Astrocyte (in vitro differentiated cells and primary cell): ENCODE measurements around the gene LSG1. TPM values are rescaled to one million over a fixed set of nuclear protein-coding genes. Genes with fewer than 3 reads are reported as not detected.
"Not testable (repeated sequence)": the region's sequence is repeated elsewhere in the genome, so short reads cannot be mapped to it uniquely, and the experiment has no call there.

ENCODE experiments used
- DNase-seq: peaks from one replicate; pipeline ENCODE4 v3.0.0-alpha.2; 2010; ENCODE audit warnings: low read depth
- FAIRE-seq: peaks from 2 replicates; lab custom pipeline; 2011; peaks lifted over from hg19 to GRCh38; lab: Jason Lieb, UNC
- H2AFZ ChIP-seq: 2 replicates; pipeline ENCODE4 v1.6.0; 2012; ENCODE audit warnings: low read depth, low read length, inconsistent platforms
- H3K27ac ChIP-seq: 2 replicates; pipeline ENCODE4 v1.5.1; 2011; ENCODE audit warnings: low read depth, low read length, inconsistent platforms
- H3K27me3 ChIP-seq: 2 replicates; pipeline ENCODE4 v1.6.0; 2011; ENCODE audit warnings: low read length, inconsistent platforms; ENCODE audit not compliant: insufficient read depth
- H3K36me3 ChIP-seq: 2 replicates; pipeline ENCODE4 v1.5.1; 2011; ENCODE audit warnings: low read length, inconsistent platforms; ENCODE audit not compliant: insufficient read depth
- H3K4me1 ChIP-seq: 2 replicates; pipeline ENCODE4 v1.5.1; 2011; ENCODE audit warnings: low read length, inconsistent platforms; ENCODE audit not compliant: insufficient read depth
- H3K4me2 ChIP-seq: 2 replicates; pipeline ENCODE4 v1.6.0; 2012; ENCODE audit warnings: low read length, inconsistent platforms
- H3K4me3 ChIP-seq: 2 replicates; pipeline ENCODE4 v1.5.1; 2011; ENCODE audit warnings: low read depth, mild to moderate bottlenecking, low read length, inconsistent platforms; ENCODE audit not compliant: insufficient read depth
- H3K79me2 ChIP-seq: 2 replicates; pipeline ENCODE4 v1.6.0; 2012; ENCODE audit warnings: mild to moderate bottlenecking, low read length, inconsistent platforms; ENCODE audit not compliant: insufficient read depth
- H3K9ac ChIP-seq: 2 replicates; pipeline ENCODE4 v1.6.0; 2012; ENCODE audit warnings: mild to moderate bottlenecking, low read length, inconsistent platforms
- H3K9me3 ChIP-seq: 2 replicates; pipeline ENCODE4 v1.5.1; 2012; ENCODE audit warnings: low read depth, mild to moderate bottlenecking, low read length, inconsistent platforms; ENCODE audit not compliant: insufficient read depth
- H4K20me1 ChIP-seq: 2 replicates; pipeline ENCODE4 v1.6.0; 2012; ENCODE audit warnings: low read length, inconsistent platforms; ENCODE audit not compliant: insufficient read depth
- H3K27ac Mint-ChIP-seq: one replicate; pipeline ENCODE4 v1.8.0; 2021; ENCODE audit warnings: mild to moderate bottlenecking, mixed read lengths; ENCODE audit not compliant: unreplicated experiment
- H3K27me3 Mint-ChIP-seq: one replicate; pipeline ENCODE4 v1.8.0; 2021; ENCODE audit warnings: low read depth, mixed read lengths; ENCODE audit not compliant: unreplicated experiment
- H3K36me3 Mint-ChIP-seq: one replicate; pipeline ENCODE4 v1.8.0; 2021; ENCODE audit warnings: low read depth, mixed read lengths; ENCODE audit not compliant: unreplicated experiment
- H3K4me1 Mint-ChIP-seq: one replicate; pipeline ENCODE4 v1.8.0; 2021; ENCODE audit warnings: low read depth, mixed read lengths; ENCODE audit not compliant: unreplicated experiment
- H3K4me3 Mint-ChIP-seq: one replicate; pipeline ENCODE4 v1.8.0; 2021; ENCODE audit warnings: mild to moderate bottlenecking, moderate library complexity, mixed read lengths; ENCODE audit not compliant: unreplicated experiment
- H3K9me3 Mint-ChIP-seq: one replicate; pipeline ENCODE4 v1.8.0; 2021; ENCODE audit warnings: mild to moderate bottlenecking, mixed read lengths; ENCODE audit not compliant: unreplicated experiment
- EZH2 ChIP-seq: IDR thresholded peaks from 2 replicates; pipeline ENCODE4 v1.6.1; 2012; ENCODE audit warnings: mild to moderate bottlenecking, low read length, inconsistent platforms; ENCODE audit not compliant: insufficient read depth
- total RNA-seq: library from RNA; stranded (reverse); gene quantifications from 2 replicates; pipeline ENCODE4 v1.2.1, GENCODE V29; 2021
- TF ChIP-seq, protein P1 (sequence below): IDR thresholded peaks from 2 replicates; pipeline ENCODE4 v1.5.1; 2011; ENCODE audit warnings: low read depth, mild to moderate bottlenecking, inconsistent platforms, low read length, moderate library complexity; ENCODE audit not compliant: insufficient read depth

The LSG1 gene
- total RNA-seq, 1 donor from 2014 or later: 38.4 TPM

GRCh38 chr3:194632226-194632808 lies 39.7 kb downstream of the LSG1 start:
- no peak for FAIRE-seq
- Mint-ChIP-seq H3K27me3 (no peaks in the 10 kb centered on the region), H3K9me3 (peaks cover 6% of the 10 kb centered on the region), H3K27ac (peak overlapping the region; percentile 81), H3K36me3 (peaks cover 16% of the 10 kb centered on the region), H3K4me3 (peak overlapping the region; percentile 86), H3K4me1 (no peaks in the 10 kb centered on the region)
- peak overlapping the region; percentile 43 for H2AFZ ChIP-seq
- peak overlapping the region; percentile 82 for H3K9ac ChIP-seq
- peaks cover 24% of the 10 kb centered on the region for H3K79me2 ChIP-seq
- no peak overlapping the region for H3K27ac ChIP-seq
- DNase-seq: no peak
- H3K27me3 ChIP-seq: no peaks in the 10 kb centered on the region
- peaks cover 8% of the 10 kb centered on the region for H4K20me1 ChIP-seq
- peaks cover 14% of the 10 kb centered on the region for H3K36me3 ChIP-seq
- H3K4me3 ChIP-seq: peak overlapping the region; percentile 83
- peaks cover 6% of the 10 kb centered on the region for H3K9me3 ChIP-seq
- TF ChIP-seq, protein P1, sequence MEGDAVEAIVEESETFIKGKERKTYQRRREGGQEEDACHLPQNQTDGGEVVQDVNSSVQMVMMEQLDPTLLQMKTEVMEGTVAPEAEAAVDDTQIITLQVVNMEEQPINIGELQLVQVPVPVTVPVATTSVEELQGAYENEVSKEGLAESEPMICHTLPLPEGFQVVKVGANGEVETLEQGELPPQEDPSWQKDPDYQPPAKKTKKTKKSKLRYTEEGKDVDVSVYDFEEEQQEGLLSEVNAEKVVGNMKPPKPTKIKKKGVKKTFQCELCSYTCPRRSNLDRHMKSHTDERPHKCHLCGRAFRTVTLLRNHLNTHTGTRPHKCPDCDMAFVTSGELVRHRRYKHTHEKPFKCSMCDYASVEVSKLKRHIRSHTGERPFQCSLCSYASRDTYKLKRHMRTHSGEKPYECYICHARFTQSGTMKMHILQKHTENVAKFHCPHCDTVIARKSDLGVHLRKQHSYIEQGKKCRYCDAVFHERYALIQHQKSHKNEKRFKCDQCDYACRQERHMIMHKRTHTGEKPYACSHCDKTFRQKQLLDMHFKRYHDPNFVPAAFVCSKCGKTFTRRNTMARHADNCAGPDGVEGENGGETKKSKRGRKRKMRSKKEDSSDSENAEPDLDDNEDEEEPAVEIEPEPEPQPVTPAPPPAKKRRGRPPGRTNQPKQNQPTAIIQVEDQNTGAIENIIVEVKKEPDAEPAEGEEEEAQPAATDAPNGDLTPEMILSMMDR: no peak
- H3K4me2 ChIP-seq: peak overlapping the region; percentile 94
- H3K4me1 ChIP-seq: peaks cover 4% of the 10 kb centered on the region

GRCh38 chr3:194631696-194632095 lies 40.3 kb downstream of the LSG1 start:
- no peaks in the 10 kb centered on the region for H3K4me1 Mint-ChIP-seq
- FAIRE-seq (no peak), DNase-seq (no peak)
- H3K36me3 Mint-ChIP-seq: peaks cover 18% of the 10 kb centered on the region
- Histone ChIP-seq H3K9ac (no peak overlapping the region), H3K79me2 (peaks cover 24% of the 10 kb centered on the region), H3K4me1 (no peaks in the 10 kb centered on the region), H3K36me3 (peaks cover 15% of the 10 kb centered on the region), H4K20me1 (peaks cover 8% of the 10 kb centered on the region), H3K27ac (no peak overlapping the region), H3K4me2 (peak overlapping the region; percentile 94), H3K9me3 (peaks cover 6% of the 10 kb centered on the region), H2AFZ (no peak overlapping the region), H3K4me3 (peak overlapping the region; percentile 83), H3K27me3 (no peaks in the 10 kb centered on the region)
- peaks cover 6% of the 10 kb centered on the region for H3K9me3 Mint-ChIP-seq
- no peak overlapping the region for H3K4me3 Mint-ChIP-seq
- no peak for TF ChIP-seq EZH2
- TF ChIP-seq, protein P1: no peak
- H3K27me3 Mint-ChIP-seq: no peaks in the 10 kb centered on the region
- H3K27ac Mint-ChIP-seq: no peak overlapping the region

GRCh38 chr3:194630681-194631080 lies 41.3 kb downstream of the LSG1 start:
- not testable (repeated sequence) for H3K9ac ChIP-seq, H3K4me3 Mint-ChIP-seq, FAIRE-seq, H3K27me3 ChIP-seq, H3K9me3 ChIP-seq, DNase-seq, H3K27me3 Mint-ChIP-seq, H3K4me1 Mint-ChIP-seq, H2AFZ ChIP-seq, H3K4me1 ChIP-seq, H3K27ac ChIP-seq, H3K4me3 ChIP-seq, H3K9me3 Mint-ChIP-seq, H3K27ac Mint-ChIP-seq, H3K4me2 ChIP-seq
- peaks cover 21% of the 10 kb centered on the region for H3K36me3 ChIP-seq
- peaks cover 15% of the 10 kb centered on the region for H4K20me1 ChIP-seq
- peaks cover 24% of the 10 kb centered on the region for H3K79me2 ChIP-seq
- H3K36me3 Mint-ChIP-seq: peaks cover 25% of the 10 kb centered on the region
